Activated CD4-positive, alpha-beta T cell treated with anti-CD3 and anti-CD28 coated beads, Interleukin-2, amount 50 U/mL, for 16 hours (primary cell): Measurements from ENCODE around the gene SLC25A21.

Experiments used
- DNase-seq: peaks from one replicate; pipeline ENCODE4 v3.0.0-alpha.2; 2020

Gene SLC25A21

DNA sequence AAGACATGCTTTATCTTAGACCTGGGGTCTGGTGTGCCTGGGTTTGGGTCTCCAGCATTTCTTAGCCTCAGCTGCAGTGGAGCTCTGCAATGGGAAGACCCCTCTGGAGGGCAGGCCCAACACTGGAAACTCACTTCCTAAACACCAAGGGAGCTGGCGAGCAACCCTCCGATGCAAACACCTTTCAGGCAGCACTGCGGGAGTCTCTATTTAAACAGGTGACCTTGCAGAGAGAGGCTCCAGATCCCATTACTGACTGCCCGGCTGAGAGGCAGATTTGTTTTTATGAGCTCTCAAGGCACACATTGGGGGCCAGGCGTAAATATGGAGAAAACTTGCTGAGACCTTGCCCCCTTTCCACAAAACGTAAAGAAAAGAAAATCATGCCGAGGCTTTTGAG is 315.3 kb downstream of the SLC25A21 start:
- DNase-seq = no peak

DNA sequence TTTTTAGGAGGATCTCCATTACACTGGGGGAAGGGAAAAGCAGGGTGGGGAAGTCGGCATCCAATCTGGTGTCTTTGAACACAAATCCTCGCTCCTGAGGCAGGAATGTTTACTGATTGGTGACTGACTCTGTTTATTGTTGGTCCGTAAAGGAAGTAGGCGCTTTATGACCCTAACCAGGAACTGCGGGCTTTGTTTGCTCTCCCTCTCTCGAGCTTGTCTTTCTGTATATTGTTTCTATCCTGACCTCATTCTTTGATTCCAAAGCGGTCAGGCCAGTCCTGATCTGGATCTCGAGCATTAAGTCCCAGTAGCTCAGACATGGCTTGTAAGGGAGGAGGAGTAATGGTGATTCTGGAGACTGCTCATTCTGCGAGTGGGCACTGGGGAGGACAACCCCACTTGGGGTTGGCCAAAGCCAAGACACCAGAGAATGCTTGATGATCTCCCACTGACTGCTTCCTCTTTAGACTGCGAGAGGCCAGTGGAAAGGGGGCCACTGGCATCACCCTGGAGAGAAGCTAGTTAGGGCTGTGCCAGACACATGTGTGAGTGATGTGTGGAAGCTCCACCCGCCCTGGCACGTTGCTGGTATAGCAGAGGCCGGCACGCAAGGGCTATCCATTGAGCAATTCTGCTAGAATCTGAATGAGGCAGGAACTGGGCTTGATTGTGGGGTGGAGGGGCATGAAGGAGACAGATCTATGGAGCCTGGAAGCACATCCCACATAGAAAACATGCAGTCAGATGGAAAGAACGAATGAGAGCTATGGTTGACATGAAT is 316.1 kb downstream of the SLC25A21 start:
- DNase-seq = no peak

DNA sequence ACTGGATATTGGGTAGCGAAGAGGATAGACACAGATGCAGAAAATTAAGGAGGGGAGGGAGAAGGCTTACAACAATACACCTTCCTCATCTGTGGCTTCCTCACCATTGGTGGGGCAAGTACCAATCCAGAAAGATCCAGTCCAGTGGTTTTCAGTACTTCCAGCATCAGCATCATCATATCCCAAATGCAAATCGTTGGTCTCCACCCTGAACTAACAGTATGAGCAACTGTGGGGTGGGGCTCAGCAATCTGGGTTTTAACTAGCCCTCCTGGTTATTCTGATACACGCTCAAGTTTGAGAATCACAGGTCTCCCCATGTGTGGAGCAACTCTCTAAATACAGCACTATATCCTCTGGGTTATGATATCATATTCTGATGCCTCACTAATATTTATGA is 317.0 kb downstream of the SLC25A21 start:
- no peak for DNase-seq

DNA sequence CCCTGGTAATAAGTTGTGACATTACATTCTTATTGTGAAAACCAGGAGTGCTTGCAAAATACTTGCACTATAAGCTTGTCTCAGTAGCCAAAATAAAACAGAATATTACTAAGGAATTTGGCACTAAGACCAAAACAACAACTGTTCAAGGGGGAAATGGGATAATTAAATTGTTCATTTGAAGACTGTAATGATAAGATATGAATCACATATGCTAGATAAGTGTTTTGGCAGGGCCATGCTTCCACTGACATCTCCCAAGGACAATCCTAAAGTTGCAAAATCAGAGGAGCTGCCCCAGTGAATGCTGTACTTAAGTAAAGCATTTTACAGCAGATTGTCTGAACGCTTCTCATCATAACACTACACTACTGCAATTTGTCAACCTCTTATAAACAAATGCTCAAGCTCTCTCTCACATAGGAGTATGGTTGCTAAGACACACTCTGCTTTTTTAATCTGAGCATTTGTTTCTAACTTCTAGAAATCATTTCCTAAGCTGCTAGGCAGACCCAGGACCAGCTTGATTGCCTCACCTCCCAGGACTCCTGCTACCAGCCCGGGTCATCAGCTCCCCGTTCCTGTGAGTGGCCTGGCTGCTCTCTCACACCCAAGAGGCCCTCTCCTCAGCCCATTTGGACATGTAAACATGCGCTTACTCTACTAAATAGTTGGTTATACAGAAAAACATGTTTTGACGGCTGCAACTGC is 319.3 kb downstream of the SLC25A21 start:
- no peak for DNase-seq

DNA sequence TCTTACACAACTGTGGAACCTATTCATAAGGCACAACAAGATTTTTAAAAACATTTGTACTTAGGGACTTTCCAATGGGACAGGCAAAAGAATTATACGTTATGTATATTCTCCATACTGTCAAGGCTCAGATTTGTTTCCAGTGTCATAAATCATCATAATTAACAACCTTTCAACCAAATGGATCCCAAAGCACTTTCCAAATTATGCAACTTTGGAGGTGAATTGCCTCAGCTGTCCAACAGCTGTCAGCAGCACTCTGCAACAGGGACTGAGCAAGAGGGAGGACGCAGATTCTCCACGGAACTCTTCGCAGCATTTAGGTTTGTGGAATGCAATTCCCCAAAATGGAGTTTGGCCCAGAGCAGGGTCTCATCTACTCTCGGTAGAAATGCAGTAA is 324.2 kb downstream of the SLC25A21 start:
- no peak for DNase-seq

DNA sequence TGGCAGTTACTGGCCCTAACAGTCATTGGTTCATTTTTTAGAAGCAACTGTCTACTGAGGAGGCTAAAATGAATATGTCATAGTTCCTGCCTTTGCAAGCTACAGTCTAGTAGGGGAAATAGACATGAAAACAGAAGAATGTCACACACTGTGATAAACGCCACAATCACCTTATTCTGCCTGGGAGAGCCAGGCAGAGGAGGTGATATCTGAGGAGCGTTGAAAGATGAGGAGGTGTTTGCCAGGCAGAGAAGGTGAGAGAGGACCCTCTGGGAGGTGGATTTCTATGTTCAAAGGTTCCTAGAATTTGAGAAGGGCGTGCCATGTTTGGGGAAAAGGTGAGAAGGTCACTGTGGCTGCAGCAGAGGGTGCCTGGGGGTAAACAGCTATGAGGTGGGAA is 325.0 kb downstream of the SLC25A21 start:
- DNase-seq = no peak

DNA sequence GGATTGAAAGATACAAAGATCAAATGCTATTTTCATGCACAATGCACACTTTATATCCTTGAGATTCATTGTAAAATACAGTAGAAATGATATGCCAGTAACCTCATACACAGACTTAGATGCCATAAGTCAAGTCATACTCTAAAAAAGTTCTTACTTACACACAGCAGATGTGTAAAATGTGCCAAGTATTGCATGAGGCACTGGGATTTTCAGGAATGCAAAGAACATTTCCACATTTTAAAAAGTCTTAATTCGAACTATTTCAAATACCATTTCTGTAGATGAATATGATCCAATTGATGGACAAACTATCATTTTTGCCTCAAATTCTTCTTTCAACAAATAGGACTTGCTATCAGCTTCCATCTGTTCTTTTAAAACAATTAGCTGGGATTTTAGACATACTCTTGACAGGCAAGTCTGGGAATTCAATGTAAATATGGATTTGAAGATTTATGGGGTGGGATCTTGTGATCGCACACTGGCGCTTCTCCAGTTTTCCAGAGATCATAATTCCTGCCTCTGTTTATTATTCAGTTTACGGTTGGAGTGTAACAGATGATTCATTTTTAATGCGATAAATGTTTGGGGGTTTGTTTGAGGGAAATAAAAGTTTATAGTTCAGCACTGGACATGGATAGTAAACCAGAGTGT is 326.9 kb downstream of the SLC25A21 start:
- DNase-seq = no peak

DNA sequence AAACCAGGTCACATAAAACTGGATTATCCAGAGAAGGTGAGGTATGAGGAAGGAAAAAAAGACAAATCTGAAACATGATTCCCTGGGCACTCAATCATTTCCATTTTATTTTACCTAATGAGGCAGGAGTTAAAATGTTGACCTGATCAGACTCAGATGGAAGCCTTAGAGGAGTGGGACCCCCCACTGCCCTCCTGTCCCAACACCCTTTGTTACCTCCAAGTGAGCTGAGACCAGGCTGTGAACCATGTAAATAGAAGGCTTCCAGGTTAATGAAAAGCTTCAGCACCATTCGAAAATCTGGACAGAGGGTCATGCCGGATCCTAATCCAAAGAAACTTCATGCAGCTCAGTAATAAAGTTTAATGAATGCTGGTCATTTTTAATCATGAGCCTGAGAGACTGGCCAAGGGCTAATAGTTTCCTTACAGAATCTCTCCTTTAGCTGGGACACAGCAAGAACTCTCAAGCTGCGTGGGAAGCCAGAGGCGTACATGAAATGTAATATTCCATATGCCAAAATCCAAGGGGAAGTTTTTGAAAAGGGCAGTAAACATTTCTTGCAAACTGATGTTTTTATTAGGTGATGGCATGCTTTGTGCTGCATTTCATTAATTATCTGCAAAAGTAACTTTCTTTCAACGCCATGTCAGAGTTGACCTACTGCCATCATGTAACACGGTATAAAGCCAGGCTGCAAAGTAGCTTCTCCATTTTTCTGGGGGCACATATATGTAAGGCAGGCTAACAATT is 327.8 kb downstream of the SLC25A21 start:
- DNase-seq = no peak

DNA sequence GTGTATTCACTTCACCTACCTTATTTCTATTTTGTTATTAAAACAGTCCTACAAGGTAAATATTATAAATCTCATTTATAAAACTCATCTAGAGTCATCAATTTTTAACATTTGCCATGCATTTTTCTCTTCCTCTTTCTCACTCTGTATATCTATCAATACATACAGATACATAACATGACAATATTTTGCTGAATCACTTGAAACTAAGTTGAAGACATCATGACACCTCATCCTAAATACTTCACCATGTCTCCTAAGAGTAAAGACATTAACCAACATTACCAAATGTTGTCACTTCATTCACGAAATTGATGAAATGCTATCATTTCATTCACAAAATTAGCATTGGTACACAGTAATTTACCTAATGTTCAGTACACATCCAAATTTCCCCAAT is 329.0 kb downstream of the SLC25A21 start:
- DNase-seq = no peak

DNA sequence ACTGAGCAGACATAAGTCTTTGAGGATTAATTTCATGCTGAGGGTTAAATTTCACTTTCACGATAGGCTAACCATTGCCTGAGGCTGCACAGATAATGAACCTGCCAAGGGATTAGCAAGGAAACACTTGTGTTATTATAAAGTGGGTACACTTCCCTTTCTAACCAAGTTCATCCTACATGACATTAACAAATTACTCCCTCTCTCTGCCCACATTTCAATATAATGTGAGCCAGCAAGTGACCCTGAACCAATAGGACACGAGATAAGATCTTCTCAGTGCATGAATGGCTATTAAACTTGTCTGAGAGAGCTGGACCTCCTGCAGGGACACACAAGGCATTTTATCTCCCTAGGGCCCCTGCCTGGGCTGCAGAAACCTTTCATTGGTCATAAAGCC is 337.3 kb downstream of the SLC25A21 start:
- DNase-seq = no peak

DNA sequence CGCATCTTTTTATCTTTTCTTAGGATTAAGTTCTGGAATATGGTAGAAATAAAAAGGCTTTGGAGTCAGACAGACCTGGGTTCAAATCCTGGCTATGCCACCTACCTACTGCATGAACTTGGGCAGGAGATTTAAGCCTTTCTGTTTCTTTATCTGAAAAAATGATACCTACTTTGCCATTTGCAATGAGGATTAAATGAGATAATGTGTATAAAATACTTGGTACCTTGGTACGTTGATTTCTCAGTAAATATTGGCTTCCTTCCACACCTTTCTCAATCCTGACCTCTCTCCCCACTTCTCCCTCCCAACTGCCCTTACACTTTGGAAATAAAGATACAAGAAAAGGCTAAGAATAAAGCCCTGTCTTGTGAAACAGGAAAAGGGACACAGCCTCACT is 338.1 kb downstream of the SLC25A21 start:
- DNase-seq = no peak

DNA sequence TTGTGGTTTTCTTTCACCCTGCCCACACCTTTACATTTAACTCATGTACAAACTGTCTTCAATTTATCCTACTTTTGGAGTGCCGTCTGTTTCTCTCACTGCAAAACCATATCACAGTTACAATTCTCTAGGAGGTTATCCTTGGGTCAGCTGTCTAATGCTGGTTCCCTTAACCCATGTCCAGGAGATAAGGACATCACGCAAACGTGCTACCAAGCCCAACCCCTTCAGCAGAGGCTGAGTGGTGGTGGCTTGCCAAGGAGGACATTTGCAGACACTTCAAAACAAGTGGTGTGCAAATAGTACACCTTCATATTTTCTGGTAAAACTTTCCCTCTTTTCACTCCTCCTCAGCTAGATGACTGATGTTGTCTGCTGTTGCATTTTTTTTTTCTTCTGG is 342.9 kb downstream of the SLC25A21 start:
- DNase-seq = no peak

DNA sequence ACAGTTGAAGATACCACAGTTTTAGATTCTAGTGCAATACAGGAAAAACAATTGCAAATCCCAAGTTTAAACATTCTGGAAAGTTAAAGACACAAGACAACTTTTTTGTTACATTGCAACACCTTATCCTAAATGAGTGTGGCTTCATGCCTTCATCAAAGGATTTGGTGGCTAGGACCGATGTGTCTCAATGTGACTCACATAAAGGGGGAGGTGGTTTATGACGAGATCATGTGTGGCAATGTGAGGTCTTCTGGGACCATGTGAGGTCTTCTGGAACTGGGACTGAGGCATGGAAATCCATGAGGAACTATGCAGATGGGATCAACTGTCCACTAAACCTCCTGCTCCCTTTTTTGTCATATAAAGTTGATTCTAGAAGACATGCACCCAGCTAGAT is 344.5 kb downstream of the SLC25A21 start:
- DNase-seq = no peak

DNA sequence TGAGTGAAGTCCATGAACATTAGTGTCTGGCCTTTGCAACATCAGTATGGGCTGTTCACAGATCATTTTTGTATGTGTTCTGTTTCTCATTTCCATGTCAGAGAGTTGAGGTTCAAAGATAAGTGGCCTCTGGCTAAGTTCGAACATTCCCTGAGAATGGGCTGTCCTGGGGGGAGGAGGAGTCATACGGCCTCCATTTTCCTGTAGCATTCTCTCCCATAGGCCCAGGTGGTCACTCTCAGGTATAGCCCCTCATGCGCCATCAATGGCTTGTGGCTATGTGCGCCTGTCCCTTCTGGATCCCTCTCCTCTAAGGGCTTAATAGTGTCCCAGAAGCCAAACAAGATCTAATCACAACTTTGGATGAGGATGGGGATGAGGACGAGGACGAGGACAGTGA is 345.8 kb downstream of the SLC25A21 start:
- no peak for DNase-seq

DNA sequence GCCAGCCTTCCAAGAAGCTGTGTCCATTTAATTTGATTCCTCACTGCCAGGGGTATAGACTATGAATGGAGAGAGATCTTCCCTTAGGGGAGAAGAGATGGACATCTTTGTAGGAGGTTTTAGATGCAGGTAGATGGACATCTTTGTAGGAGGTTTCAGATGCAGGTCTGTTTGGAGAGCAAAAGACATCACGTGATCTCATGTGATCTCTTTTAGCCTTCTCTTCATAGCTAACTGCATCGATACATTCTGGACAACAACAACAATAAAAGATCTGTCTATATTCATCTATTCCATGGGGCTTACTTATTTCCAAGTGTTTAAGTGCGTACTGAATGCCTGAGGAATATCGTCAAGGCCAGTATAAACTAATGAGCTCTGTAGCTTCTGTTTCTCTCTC is 347.6 kb downstream of the SLC25A21 start:
- no peak for DNase-seq

DNA sequence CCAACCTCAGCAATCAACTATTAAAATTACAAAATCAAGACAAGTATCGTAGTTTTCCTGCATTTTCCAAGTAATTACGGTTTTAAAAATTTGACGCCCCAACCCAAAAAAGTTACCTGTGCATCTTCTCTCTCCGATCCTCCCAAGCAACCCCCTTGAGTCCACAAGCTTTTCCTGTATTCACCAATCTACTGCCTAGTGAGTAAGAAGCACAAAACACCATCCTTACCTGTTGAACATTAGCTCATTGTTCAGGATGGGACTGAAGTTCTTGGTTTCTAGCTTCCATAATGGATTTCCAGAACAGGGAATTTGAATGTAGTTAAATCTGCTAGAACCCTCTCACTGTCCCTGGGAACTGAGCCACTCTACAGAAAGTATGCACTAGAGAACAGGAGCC is 348.8 kb downstream of the SLC25A21 start:
- DNase-seq = no peak

DNA sequence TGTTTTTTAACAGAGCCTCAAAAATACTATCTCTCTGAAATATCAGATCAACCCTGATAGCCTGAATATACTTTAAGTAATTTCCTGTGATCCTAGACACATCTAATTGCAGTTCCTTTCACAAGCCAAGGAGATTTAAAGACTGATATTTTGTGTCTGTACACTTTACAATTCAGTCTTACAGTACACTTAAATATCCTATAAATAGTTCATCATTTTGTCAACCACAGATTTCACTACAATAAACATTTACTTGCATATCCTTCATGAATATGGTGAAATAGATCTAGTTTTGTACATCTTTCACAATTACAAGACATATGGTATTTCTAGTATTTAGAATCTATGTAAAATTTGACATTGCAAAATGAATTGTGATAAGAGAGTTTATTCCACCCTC is 349.7 kb downstream of the SLC25A21 start:
- DNase-seq = no peak

DNA sequence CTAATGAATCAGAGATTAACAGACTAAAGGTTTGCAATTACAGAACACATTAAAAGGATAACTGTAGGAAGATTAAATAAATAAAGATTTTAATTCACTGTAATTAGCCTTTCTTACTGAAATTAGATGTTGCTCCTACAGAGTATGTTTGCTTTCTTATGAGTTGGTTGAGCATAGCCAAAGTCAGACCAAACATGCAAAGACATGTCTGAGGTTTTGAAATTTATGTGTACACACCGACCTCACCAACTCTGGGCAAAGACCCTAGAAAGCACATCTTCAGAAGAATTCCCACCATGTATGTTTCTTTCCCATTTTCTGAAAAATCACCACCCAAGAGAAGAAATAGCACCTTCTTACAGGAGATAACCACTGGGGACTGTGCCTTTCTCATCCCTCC is 351.5 kb downstream of the SLC25A21 start:
- DNase-seq = no peak

DNA sequence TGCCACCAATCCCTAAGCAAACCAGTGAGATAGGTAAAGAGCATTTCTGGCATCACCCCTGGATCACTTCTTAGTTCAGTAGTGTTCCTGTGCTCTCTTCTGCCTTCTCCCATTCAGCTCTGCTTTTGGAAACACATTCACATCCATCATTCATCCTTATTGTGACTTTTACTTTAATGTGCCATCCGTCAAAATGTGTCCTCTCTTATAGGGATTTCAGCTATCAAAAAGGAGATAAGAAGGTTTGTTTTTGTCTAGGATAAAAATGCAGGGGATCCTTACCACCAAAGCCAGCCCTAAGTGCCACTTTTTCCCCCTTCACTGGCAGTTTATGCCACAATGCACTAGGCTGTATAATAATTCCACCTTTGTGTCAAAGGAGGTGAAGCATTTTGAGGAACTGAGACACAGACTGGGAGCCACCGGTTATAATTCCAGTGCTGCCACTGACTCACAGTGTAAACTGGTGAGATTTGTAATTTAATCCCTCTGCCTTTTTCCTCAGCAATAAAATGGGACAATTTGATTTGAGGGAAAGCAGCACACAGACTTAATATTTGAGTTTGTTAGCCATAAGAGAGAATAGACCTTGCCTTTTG is 352.2 kb downstream of the SLC25A21 start:
- DNase-seq = no peak

DNA sequence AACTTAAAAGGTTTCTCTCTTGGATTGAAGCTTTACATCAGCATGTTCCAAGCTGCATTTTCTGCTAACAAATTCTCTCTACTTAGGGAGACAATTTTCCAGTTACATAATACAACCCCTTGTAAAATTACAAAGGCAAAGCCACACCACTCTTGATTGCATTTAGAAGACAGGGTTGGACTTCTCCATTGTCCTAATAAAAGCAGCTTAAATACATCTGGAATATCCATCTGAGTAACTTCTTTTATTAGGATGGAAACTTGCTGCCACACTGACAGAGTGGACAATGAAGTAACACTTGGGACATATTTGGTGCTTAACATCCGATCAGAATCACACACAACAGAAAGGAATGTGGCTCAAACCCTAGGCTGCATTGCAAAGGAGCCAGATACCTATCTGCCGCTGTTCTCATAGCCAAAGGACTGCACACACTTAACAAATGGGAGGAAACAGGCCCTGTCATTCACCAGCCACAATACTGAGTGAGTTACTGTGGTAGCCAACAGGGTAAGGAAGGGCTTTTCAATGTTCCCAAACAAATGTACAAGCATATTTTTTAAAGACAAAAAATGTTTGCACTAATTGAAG is 353.5 kb downstream of the SLC25A21 start:
- DNase-seq = no peak

DNA sequence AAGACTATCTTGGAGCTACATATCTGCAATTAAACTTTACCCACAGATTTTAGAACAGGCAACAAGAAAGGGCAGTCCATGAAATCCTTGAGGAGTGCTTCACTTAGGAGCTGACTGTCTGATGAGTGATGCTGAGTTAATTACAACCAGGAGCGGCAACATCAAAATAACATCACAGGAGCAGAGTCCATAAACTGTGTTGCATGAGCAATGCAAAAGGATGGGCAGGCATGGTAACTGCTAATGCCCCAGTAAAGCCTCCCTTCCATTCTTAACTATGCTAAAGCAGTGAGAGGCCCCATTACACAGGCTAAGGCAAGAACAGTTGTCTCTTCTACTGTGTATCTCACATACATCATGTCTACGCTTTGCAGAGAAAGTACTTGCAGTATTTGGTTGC is 354.2 kb downstream of the SLC25A21 start:
- no peak for DNase-seq

DNA sequence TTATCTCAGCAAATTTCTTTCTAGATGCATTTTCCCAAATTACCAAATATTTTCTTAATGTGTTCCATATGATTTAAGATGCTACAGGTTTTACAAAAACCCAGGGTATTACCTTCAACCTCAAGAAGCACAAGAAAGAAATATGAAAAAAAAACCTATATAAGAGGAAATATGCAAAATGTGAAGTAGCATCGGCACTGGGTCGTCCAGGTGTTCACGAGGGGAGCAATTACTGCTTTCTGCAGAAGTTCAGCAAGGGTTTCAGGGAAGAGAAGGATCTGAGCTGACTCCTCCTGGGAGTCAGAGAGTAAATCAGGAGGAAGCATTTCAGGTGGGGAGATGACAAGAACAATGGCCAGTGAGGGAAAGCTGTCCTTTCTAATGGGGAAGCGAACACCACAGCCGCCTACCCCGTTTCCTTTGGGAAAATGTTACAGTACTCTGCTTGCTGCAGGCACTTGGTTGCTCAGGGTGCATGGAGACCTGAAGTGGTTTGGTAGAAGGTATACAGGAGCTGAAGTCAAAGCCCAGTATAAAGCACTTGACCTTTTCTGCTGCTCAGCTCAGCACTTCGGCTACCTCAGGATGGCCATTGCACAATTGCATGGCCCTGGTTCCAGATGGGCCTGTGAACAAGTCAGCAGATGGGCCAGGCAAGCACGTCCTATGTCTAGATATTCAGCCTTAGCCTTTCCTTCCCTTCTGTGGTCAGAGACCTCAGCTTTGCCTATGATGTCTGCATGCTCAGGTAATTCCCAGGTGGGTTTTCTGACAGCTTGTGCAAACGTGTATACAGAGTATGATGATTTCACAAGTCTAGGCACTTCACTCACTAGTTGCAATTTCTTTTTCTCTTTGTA is 355.1 kb downstream of the SLC25A21 start:
- DNase-seq = no peak
